ENCODE data around the gene SPON1. TPM values are rescaled to one million over a fixed set of nuclear protein-coding genes. Genes with fewer than 3 reads are reported as not detected.

The SPON1 gene
- total and polyA plus RNA-seq, 10 of the 15 experiments (the other 5 are each of a cell fraction or from before 2014, with no cell fraction given): 0.13 to 1.1 (median 0.18) TPM; not detected in 5

DNA sequence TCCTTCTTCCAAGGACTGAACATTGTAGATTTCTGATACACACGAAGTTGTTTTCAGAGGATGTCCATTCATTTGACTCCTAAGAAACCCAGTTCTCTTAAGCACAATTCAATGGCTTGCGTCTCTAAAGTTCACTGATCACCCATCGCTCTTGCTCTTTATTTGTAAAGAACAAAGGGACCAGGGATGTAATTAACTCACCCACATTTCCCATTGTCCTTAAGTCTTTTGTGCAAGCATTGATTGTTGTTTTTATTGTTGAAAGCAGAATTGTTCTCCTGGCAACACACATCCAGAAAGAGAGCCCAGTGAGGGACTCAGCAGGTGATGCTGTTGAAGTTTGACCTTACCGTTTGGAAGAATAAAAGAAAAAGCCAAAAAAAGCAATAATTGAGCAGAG, 59.2 kb downstream of the SPON1 start:
- no TSS peak for BruUV-seq (replicated peaks)
- Histone ChIP-seq H3K36me3 (ENCODE audit: control insufficient read depth in 2 of 2, insufficient read depth in 2 of 2, low read length in 1 of 2) (no peaks in the 10 kb centered on the region; a peak in 1 of 4 replicates), H3K27ac (ENCODE audit: control insufficient read depth, insufficient read depth) (no peak overlapping the region), H3K27me3 (replicated peaks in 1 of 2; ENCODE audit: control insufficient read depth in 2 of 2, insufficient read depth in 2 of 2, low read length in 1 of 2) (no peaks in the 10 kb centered on the region; a peak in 2 of 4 replicates), H3K9ac (ENCODE audit: control insufficient read depth, insufficient read depth, low read length) (no peak overlapping the region), H3K4me1 (ENCODE audit: control insufficient read depth, insufficient read depth, low read length) (no peaks in the 10 kb centered on the region), H4K20me1 (ENCODE audit: control insufficient read depth, insufficient read depth) (no peaks in the 10 kb centered on the region), H2AFZ (ENCODE audit: control insufficient read depth, low read depth, low read length) (no peak overlapping the region), H3K4me2 (ENCODE audit: control insufficient read depth, insufficient read depth) (no peak overlapping the region), H3K4me3 (no peak overlapping the region), H3K9me3 (replicated peaks; ENCODE audit: control insufficient read depth, insufficient read depth, low read length) (no peaks in the 10 kb centered on the region), H3K79me2 (ENCODE audit: control insufficient read depth, insufficient read depth, low read length) (no peaks in the 10 kb centered on the region)
- RAD21 ChIA-PET (ENCODE audit: unreplicated experiment): no interaction called here
- no peak for ATAC-seq
- SMC1A ChIA-PET (ENCODE audit: uncharacterized antibody, unreplicated experiment): no interaction called here
- WGBS (ENCODE audit: insufficient coverage, insufficient replicate concordance, low lambda C conversion rate, missing lambda C conversion rate): 56% methylated on average over 4 of the region's 4 CpGs
- no peak for DNase-seq (ENCODE audit: low read depth, low spot score)
- intact Hi-C loops (cut with micrococcal nuclease; ENCODE audit: unreplicated experiment) (no loop called here), in situ Hi-C loops (cut with MboI) (no loop called here)
- POLR2A ChIA-PET: no interaction called here
- TF ChIP-seq SMC3 (IDR thresholded peaks at IDR 0.05; ENCODE audit: borderline replicate concordance, low read length) (no peak), CBFB (IDR thresholded peaks at IDR 0.05; ENCODE audit: low read depth) (no peak), NKRF (conservative IDR thresholded peaks at IDR 0.05) (no peak), CEBPZ (IDR thresholded peaks at IDR 0.05; ENCODE audit: low read depth, low read length) (no peak), PML (IDR thresholded peaks at IDR 0.05; ENCODE audit: low read length) (no peak), POLR2AphosphoS2 (IDR thresholded peaks at IDR 0.05; ENCODE audit: low read depth, low read length) (no peak), CEBPB (IDR thresholded peaks at IDR 0.05; ENCODE audit: borderline replicate concordance in 1 of 2, low read depth in 2 of 2, low read length in 2 of 2) (no peak), CREB1 (IDR thresholded peaks at IDR 0.05; ENCODE audit: low read depth) (no peak), ZNF207 (IDR thresholded peaks at IDR 0.05; ENCODE audit: borderline replicate concordance) (no peak)
- CTCF ChIA-PET: no interaction called here
- FAIRE-seq: no peak
